Ovary (tissue), 9 donors: Measurements from ENCODE around the gene PARVA. TPM values are rescaled to one million over a fixed set of nuclear protein-coding genes. Genes with fewer than 3 reads are reported as not detected.
A peak's percentile ranks its signal among the peaks of the same experiment; 100 is the strongest.

Source experiments
- DNase-seq, 5 donors: peaks; one replicate each; pipeline ENCODE4 v3.0.0-alpha.2; 2019 to 2020
- H3K27ac ChIP-seq, 2 donors: fragments of 200-600 bp; one replicate each; pipeline versions ENCODE4 v1.5.1 to v1.8.0; 2019 to 2022
- H3K27me3 ChIP-seq: fragments of 200-600 bp; one replicate; pipeline ENCODE4 v1.8.0; 2022
- H3K36me3 ChIP-seq: fragments of 200-600 bp; sonication (generic); one replicate; pipeline ENCODE4 v1.5.1; 2019
- H3K4me1 ChIP-seq: one replicate; pipeline ENCODE4 v1.8.1; 2013; ENCODE audit warnings: mild to moderate bottlenecking, moderate library complexity; ENCODE audit not compliant: insufficient read depth
- H3K4me3 ChIP-seq: fragments of 200-600 bp; sonication (generic); one replicate; pipeline ENCODE4 v1.5.1; 2017
- H3K9me3 ChIP-seq, 2 donors: fragments of 200-600 bp in 1 of 2; sonication (generic) in 1 of 2; one replicate each; pipeline versions ENCODE4 v1.5.1 to v1.8.1; 2013 to 2019; ENCODE audit warnings: mild to moderate bottlenecking in 1 of 2, moderate library complexity in 1 of 2
- EP300 ChIP-seq: sonication (generic); formaldehyde crosslinking; IDR thresholded peaks from one replicate; pipeline ENCODE4 v1.6.1; 2017; ENCODE audit warnings: antibody characterized with exemption
- POLR2A ChIP-seq: fragments of 450-650 bp; IDR thresholded peaks from one replicate; pipeline ENCODE4 v1.6.1; 2017; ENCODE audit warnings: antibody characterized with exemption, mild to moderate bottlenecking, moderate library complexity
- WGBS, 3 donors: extraction: QIAGEN DNeasy Blood & Tissue Kit in 1 of 3; methylation state at CpG; one replicate each; pipeline versions ENCODE4 v1.1.5 to v1.1.7; 2013 to 2017; 5-methylcytosine and 5-hydroxymethylcytosine counted together
- intact Hi-C, 4 donors: fragments of 100-400 bp; cut with DNase I; formaldehyde crosslinking; loops; one replicate each; pipeline versions ENCODE4 v1.11.0 to v1.15.1; 2022 to 2023
- polyA plus RNA-seq, 2 donors: library from polyadenylated mRNA; stranded (reverse); fragments of 200-250 nt in 1 of 2; fragments of 350-450 nt in 1 of 2; fragmentation: Illumina TruSeq in 1 of 2; extraction: RNeasy Lipid Tissue Mini Kit (QIAGEN cat#74804) in 1 of 2; gene quantifications; one replicate each; pipeline ENCODE4 v1.2.3, GENCODE V29; 2013 to 2014
- total RNA-seq, 7 donors: library from RNA; depleted of rRNA in 2 of 7; stranded (reverse); fragments of >200 nt in 2 of 7; fragmentation: NEBNext Ultra II Directional in 3 of 7; extraction: Animal tissue kit (Norgen Biotek cat#: 25700) in 3 of 7; gene quantifications; one replicate each; pipeline versions ENCODE4 v1.1.0 to v1.2.4, GENCODE V29; 2016 to 2023
- TF ChIP-seq, protein P1 (sequence below), 3 donors: fragments of 450-650 bp in 2 of 3; fragments of 200-600 bp in 1 of 3; IDR thresholded peaks; one replicate each; pipeline versions ENCODE4 v1.5.1 to v1.8.0; 2016 to 2022; ENCODE audit warnings: antibody characterized with exemption in 3 of 3, mild to moderate bottlenecking in 1 of 3
- donor health status: DM: no; HTN: no; CAD: no; lungs with moderate emphysema.
- donor health status: DM: no; HTN: no; CAD: no.
- donor health status: Bipolar disorder and iron deficiency.
- donor health status: DM: yes; HTN: yes; CAD: no.
- donor health status: DM: no; HTN: no; CAD: no.
- donor health status: DM: yes; HTN: yes; CAD: no.

Gene PARVA
- total and polyA plus RNA-seq, 9 donors = 28.4 to 126 (median 89.8) TPM

DNA sequence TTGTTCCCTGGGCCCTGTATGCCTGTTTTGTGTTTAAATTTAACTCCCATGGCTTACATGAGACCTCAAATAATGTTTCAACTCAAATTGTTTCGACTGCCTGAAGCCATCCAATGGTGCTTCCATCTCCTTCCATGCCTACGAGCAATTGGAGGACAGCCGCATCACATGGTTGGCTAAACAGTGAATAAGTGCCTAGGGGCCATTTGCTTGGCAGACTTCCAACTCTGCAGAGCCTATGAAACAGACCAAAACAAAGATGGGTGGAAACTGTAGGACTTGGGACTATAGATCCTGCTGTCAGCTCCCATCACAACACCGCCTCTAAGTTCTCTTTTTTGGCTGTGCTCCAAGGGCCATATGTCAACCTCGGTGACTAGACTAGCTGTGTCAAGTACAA is 84.1 kb downstream of the PARVA start:
- no peak overlapping the region for H3K27ac ChIP-seq
- WGBS, 3 donors = 89 to 93% (median 91%) methylated on average over 5 of the region's 5 CpGs

DNA sequence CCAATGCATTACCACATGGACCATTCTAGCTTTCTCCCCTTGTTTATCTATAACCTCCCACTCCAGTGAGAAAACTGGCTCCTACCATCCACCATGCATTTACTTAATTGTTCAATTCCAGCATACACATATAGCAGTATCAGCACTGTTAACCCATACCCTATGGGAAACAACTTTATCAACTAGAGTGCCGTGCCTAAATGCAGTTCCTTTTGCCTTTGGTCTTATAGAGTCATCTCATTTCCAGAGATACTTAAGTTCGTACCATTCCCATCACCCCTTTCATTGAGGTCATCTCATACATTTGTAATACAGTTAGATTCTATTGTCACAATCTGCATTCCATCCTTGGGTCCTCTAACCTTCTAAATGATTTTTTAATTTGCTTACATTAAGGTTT is 86.9 kb downstream of the PARVA start:
- no peak overlapping the region for H3K4me3 ChIP-seq
- intact Hi-C loops = no loop called here
- H3K36me3 ChIP-seq = no peaks in the 10 kb centered on the region
- H3K9me3 ChIP-seq = no peaks in the 10 kb centered on the region
- H3K4me1 ChIP-seq = peaks cover 13% of the 10 kb centered on the region
- DNase-seq = no peak
- TF ChIP-seq POLR2A (no peak), EP300 (no peak)
- TF ChIP-seq, protein P1, sequence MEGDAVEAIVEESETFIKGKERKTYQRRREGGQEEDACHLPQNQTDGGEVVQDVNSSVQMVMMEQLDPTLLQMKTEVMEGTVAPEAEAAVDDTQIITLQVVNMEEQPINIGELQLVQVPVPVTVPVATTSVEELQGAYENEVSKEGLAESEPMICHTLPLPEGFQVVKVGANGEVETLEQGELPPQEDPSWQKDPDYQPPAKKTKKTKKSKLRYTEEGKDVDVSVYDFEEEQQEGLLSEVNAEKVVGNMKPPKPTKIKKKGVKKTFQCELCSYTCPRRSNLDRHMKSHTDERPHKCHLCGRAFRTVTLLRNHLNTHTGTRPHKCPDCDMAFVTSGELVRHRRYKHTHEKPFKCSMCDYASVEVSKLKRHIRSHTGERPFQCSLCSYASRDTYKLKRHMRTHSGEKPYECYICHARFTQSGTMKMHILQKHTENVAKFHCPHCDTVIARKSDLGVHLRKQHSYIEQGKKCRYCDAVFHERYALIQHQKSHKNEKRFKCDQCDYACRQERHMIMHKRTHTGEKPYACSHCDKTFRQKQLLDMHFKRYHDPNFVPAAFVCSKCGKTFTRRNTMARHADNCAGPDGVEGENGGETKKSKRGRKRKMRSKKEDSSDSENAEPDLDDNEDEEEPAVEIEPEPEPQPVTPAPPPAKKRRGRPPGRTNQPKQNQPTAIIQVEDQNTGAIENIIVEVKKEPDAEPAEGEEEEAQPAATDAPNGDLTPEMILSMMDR (IDR thresholded peaks at IDR 0.05) = no peak
- WGBS, 3 donors = 97 to 99% (median 97%) methylated on average over 2 of the region's 2 CpGs
- H3K27me3 ChIP-seq = no peaks in the 10 kb centered on the region
- H3K27ac ChIP-seq = no peak overlapping the region

More for the DNA sequence above, 84.1 kb downstream of the PARVA start:
- Histone ChIP-seq H3K27me3 (no peaks in the 10 kb centered on the region), H3K4me1 (peaks cover 26% of the 10 kb centered on the region), H3K4me3 (no peak overlapping the region), H3K36me3 (no peaks in the 10 kb centered on the region), H3K9me3 (no peaks in the 10 kb centered on the region)
- intact Hi-C loops = no loop called here
- no peak for DNase-seq
- no peak for TF ChIP-seq POLR2A
- no peak for TF ChIP-seq EP300
- TF ChIP-seq, protein P1 (IDR thresholded peaks at IDR 0.05) = no peak

DNA sequence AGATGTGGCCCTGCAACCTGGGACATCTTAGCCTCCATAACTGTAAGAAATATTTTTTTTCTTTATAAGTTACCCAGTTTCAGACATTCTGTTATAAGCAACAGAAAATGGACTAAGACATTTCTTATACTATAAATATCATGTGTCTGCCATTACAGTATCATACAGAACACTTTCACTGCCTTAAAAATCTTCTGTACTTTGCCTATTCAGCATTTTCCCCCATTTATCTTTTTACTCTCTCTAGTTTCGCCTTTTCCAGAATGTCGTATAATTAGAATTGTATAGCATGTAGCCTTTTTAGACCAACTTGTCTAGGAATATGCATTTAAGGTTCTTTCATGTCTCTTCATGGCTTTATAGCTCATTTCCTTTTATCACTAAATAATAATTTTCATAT is 88.0 kb downstream of the PARVA start:
- Histone ChIP-seq H3K4me3 (no peak overlapping the region), H3K4me1 (peaks cover 16% of the 10 kb centered on the region), H3K27me3 (no peaks in the 10 kb centered on the region), H3K27ac (no peak overlapping the region), H3K9me3 (no peaks in the 10 kb centered on the region), H3K36me3 (no peaks in the 10 kb centered on the region)
- WGBS, 3 donors = 96 to 99% (median 97%) methylated on average over 2 of the region's 2 CpGs
- DNase-seq = no peak
- TF ChIP-seq POLR2A (no peak), EP300 (no peak)
- TF ChIP-seq, protein P1 (IDR thresholded peaks at IDR 0.05) = no peak
- intact Hi-C loops = no loop called here

DNA sequence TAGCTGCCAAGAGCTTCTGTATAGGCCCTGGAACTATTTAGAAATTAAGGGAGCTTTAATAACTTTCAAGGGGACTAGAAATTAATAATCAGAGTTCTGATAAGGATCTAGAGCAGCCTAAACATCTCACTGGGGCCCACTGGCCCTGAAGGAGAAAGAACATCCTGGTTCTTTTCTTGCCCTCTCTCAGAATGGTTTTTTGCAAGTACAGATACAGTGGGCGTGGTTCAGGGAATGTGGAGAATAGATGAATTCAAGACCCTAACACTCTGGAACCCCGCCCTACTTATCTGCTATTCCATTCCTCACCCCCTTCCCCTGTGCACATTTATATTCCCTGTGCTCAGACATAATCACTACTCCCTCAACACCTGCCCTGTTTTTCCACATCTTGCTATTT is 90.2 kb downstream of the PARVA start:
- Histone ChIP-seq H3K27me3 (no peaks in the 10 kb centered on the region), H3K27ac (no peak overlapping the region), H3K36me3 (no peaks in the 10 kb centered on the region), H3K9me3 (no peaks in the 10 kb centered on the region), H3K4me3 (no peak overlapping the region), H3K4me1 (peaks cover 18% of the 10 kb centered on the region)
- no peak for DNase-seq
- TF ChIP-seq POLR2A = no peak
- no peak for TF ChIP-seq EP300
- TF ChIP-seq, protein P1 (IDR thresholded peaks at IDR 0.05) = no peak
- 96 to 97% (median 97%) methylated on average over 2 of the region's 2 CpGs for WGBS, 3 donors
- intact Hi-C loops = no loop called here

DNA sequence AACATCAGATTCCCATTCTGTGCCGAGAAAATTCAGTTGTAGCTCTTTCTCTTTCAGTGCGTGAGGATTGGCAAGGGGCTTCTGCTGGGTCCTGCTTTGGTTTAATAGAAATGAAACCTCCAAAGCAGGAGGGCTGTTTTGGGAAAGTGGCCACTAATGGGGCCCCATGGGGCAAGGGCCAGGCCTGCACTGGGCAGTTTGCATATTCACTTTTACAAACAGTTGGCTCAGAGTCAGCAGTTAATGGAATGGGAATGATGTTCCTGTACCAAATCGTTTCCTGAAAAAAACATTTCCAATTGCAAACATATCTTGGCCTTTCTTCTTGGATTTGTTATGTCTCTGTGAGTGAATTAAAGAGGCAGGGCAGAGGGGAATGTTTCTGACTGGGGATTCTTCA is 92.1 kb downstream of the PARVA start:
- TF ChIP-seq POLR2A = no peak
- TF ChIP-seq, protein P1 (IDR thresholded peaks at IDR 0.05) = no peak
- TF ChIP-seq EP300 = no peak
- Histone ChIP-seq H3K4me1 (peaks cover 21% of the 10 kb centered on the region), H3K9me3 (no peaks in the 10 kb centered on the region), H3K36me3 (no peaks in the 10 kb centered on the region), H3K4me3 (no peak overlapping the region), H3K27me3 (no peaks in the 10 kb centered on the region), H3K27ac (peak overlapping the region in 1 of 2 donors; percentile 7)
- intact Hi-C loops = no loop called here
- DNase-seq = peak in 4 of 5 donors; percentile 26 to 62 (median 44)
- WGBS, 3 donors = 3 to 14% (median 7%) methylated on average over 3 of the region's 3 CpGs
